Common myeloid progenitor, CD34-positive (primary cell): ENCODE measurements around the gene ALOX5AP.

ENCODE experiments used
- CTCF ChIA-PET: fragments of 350-600 bp; sonication (Branson Sonifier 250); formaldehyde crosslinking; loops from one replicate; lab custom pipeline; 2021; ENCODE audit warnings: antibody characterized with exemption; lab: Charles Lee
- POLR2A ChIA-PET: fragments of 350-600 bp; sonication (Branson Sonifier 250); formaldehyde crosslinking; loops from one replicate; lab custom pipeline; 2021; ENCODE audit warnings: antibody characterized with exemption; lab: Charles Lee
- DNase-seq, 3 donors: peaks; one replicate each; pipeline versions ENCODE4 v3.0.0 to v3.0.0-alpha.2; 2013
- H3K27ac ChIP-seq, 2 experiments: 1 replicate in 1 of 2; 2 replicates in 1 of 2; pipeline ENCODE4 v1.7.0; 2013; ENCODE audit warnings: inconsistent platforms in 2 of 2, low read length in 2 of 2, mild to moderate bottlenecking in 2 of 2, low read depth in 1 of 2, moderate library complexity in 1 of 2; ENCODE audit not compliant: severe bottlenecking in 2 of 2, insufficient read depth in 1 of 2, poor library complexity in 1 of 2
- H3K27me3 ChIP-seq, 5 experiments: replicated peaks in 2 of 5; 1 replicate in 3 of 5; 2 replicates in 2 of 5; pipeline versions ENCODE4 v1.6.1 to v1.7.0; 2013; ENCODE audit warnings: low read length in 4 of 5, mild to moderate bottlenecking in 2 of 5, moderate library complexity in 2 of 5, inconsistent platforms in 1 of 5; ENCODE audit not compliant: insufficient read depth in 5 of 5, control insufficient read depth in 4 of 5
- H3K36me3 ChIP-seq, 4 experiments: 1 replicate in 2 of 4; 2 replicates in 2 of 4; pipeline versions ENCODE4 v1.6.1 to v1.7.0; 2013; ENCODE audit warnings: low read length in 3 of 4, control low read depth in 1 of 4, mild to moderate bottlenecking in 1 of 4; ENCODE audit not compliant: control insufficient read depth in 4 of 4, insufficient read depth in 4 of 4
- H3K4me1 ChIP-seq, 4 experiments: 1 replicate in 3 of 4; 2 replicates in 1 of 4; pipeline versions ENCODE4 v1.6.1 to v1.7.1; 2013; ENCODE audit warnings: low read length in 3 of 4, mild to moderate bottlenecking in 3 of 4, control low read depth in 1 of 4, inconsistent platforms in 1 of 4, moderate library complexity in 1 of 4; ENCODE audit not compliant: control insufficient read depth in 4 of 4, insufficient read depth in 4 of 4; ENCODE audit errors: control extremely low read depth in 1 of 4
- H3K4me3 ChIP-seq, 7 experiments: 1 replicate in 4 of 7; 2 replicates in 3 of 7; pipeline versions ENCODE4 v1.5.1 to v1.7.0; 2013; ENCODE audit warnings: mild to moderate bottlenecking in 7 of 7, low read length in 6 of 7, moderate library complexity in 6 of 7, inconsistent platforms in 2 of 7, low read depth in 2 of 7, control low read depth in 1 of 7; ENCODE audit not compliant: insufficient read depth in 4 of 7, control insufficient read depth in 1 of 7; ENCODE audit errors: extremely low read depth in 1 of 7
- H3K9me3 ChIP-seq, 5 experiments: 1 replicate in 4 of 5; 2 replicates in 1 of 5; pipeline versions ENCODE4 v1.6.1 to v1.7.1; 2013; ENCODE audit warnings: low read length in 4 of 5, mild to moderate bottlenecking in 2 of 5, inconsistent platforms in 1 of 5, low read depth in 1 of 5, moderate library complexity in 1 of 5; ENCODE audit not compliant: control insufficient read depth in 4 of 5, insufficient read depth in 2 of 5; ENCODE audit errors: control extremely low read depth in 1 of 5
- WGBS: methylation state at CpG from one replicate; pipeline ENCODE4 v1.1.5; 2013; ENCODE audit not compliant: insufficient coverage; 5-methylcytosine and 5-hydroxymethylcytosine counted together

Gene ALOX5AP

GRCh38 chr13:30721936-30722335 lies 13.4 kb upstream of the ALOX5AP start:
- peaks cover 11 to 27% (median 23%) of the 10 kb centered on the region in 4 experiments for H3K4me1 ChIP-seq
- POLR2A ChIA-PET: no interaction called here
- H3K4me3 ChIP-seq: no peak overlapping the region
- 52% methylated on average over 3 of the region's 4 CpGs for WGBS
- no peaks in the 10 kb centered on the region for H3K36me3 ChIP-seq
- H3K27me3 ChIP-seq: no peaks in the 10 kb centered on the region
- H3K27ac ChIP-seq: no peak overlapping the region
- H3K9me3 ChIP-seq: no peaks in the 10 kb centered on the region
- DNase-seq: no peak
- CTCF ChIA-PET: interaction anchor here (0.7 to 2.8 kb wide), 5 partner anchors 8 to 50 kb away, joined by 3 to 13 read pairs (median 5); partner anchors contain the start of gene ALOX5AP

DNA sequence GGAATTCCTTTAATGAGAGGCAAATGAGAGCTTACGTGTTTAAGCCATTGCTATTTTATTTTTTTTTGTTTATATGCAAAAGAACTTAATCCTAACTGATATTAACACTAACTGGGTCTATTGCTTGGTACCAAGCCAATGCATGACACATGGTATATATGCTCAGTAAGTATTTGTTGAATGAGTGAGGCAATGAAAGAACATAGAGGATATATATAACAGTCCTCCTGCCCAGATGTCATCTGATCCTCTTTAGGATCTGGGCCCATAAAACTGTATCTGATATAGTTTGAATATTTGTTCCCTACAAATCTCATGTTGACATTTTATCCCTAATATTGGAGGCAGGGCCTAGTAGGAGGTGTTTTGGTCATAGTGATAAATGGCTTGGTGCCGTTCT lies 13.0 kb upstream of the ALOX5AP start:
- ChIA-PET CTCF (interaction anchor here (0.7 to 2.8 kb wide), 5 partner anchors 8 to 50 kb away, joined by 3 to 13 read pairs (median 5); partner anchors contain the start of gene ALOX5AP), POLR2A (no interaction called here)
- Histone ChIP-seq H3K27ac (no peak overlapping the region), H3K4me3 (no peak overlapping the region), H3K9me3 (no peaks in the 10 kb centered on the region), H3K36me3 (no peaks in the 10 kb centered on the region), H3K27me3 (no peaks in the 10 kb centered on the region), H3K4me1 (peaks cover 11 to 27% (median 23%) of the 10 kb centered on the region in 4 experiments)
- DNase-seq: no peak
- WGBS: no CpG with 5 or more reads among the region's 2 CpGs

GRCh38 chr13:30724778-30725177 lies 10.6 kb upstream of the ALOX5AP start:
- Histone ChIP-seq H3K27me3 (no peaks in the 10 kb centered on the region), H3K27ac (no peak overlapping the region), H3K9me3 (no peaks in the 10 kb centered on the region), H3K36me3 (no peaks in the 10 kb centered on the region), H3K4me3 (no peak overlapping the region), H3K4me1 (peaks cover 11 to 27% (median 22%) of the 10 kb centered on the region in 4 experiments)
- no peak for DNase-seq
- 100% methylated on average over 3 of the region's 3 CpGs for WGBS
- ChIA-PET CTCF (interaction anchor here (1.5 kb wide), 1 partner anchor 44 kb away, joined by 3 read pairs; no protein-coding TSS in a partner anchor), POLR2A (no interaction called here)

DNA sequence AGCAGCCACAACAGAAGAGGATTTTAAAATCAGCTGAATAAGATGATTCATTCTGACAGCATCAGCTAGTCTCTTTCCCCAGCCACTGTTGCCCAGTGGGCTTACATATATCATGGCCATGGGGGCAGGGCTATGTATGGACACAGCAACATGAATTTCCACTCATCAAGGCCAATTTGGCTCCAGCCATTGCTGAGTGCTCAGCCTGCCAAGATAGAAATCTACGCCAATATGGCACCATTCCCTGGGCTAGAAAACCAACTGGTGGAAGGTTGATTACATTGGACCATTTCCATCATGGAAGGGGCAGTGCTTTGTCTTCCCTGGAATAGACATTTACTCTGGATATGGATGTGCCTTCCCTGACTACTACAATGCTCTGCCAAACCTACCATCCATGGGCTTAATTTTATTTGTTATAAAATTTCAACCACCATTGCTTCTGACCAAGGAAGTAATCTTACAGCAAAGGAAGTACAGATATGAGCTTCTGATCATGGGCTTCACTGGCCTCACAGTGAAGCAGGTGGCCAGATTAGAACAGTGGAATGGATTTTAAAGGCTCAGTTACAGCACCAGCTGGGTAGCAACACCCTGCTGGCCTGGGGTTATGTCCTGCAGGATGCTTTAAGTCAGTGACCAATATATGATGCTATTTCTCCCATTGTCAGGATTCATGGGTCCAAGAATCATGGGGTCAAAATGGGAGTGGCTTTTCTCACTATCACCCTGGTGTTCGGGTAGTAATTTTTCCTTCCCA lies 9.8 kb upstream of the ALOX5AP start:
- CTCF ChIA-PET: interaction anchor here (0.6 to 1.5 kb wide), 2 partner anchors 11 to 45 kb away, joined by 3 read pairs; no protein-coding TSS in a partner anchor
- 100% methylated on average over 2 of the region's 2 CpGs for WGBS
- H3K36me3 ChIP-seq: no peaks in the 10 kb centered on the region
- H3K9me3 ChIP-seq: no peaks in the 10 kb centered on the region
- POLR2A ChIA-PET: no interaction called here
- H3K27me3 ChIP-seq: no peaks in the 10 kb centered on the region
- DNase-seq: no peak
- no peak overlapping the region for H3K4me3 ChIP-seq
- peaks cover 7 to 20% (median 16%) of the 10 kb centered on the region in 4 experiments for H3K4me1 ChIP-seq
- H3K27ac ChIP-seq: no peak overlapping the region

GRCh38 chr13:30726192-30726591 lies 9.2 kb upstream of the ALOX5AP start:
- Histone ChIP-seq H3K36me3 (no peaks in the 10 kb centered on the region), H3K4me3 (no peak overlapping the region), H3K9me3 (no peaks in the 10 kb centered on the region), H3K27ac (no peak overlapping the region), H3K27me3 (no peaks in the 10 kb centered on the region), H3K4me1 (peaks cover under 1 to 13% (median 10%) of the 10 kb centered on the region in 4 experiments)
- WGBS: 100% methylated on average over 1 of the region's 1 CpG
- no peak for DNase-seq
- CTCF ChIA-PET: interaction anchor here (0.6 kb wide), 1 partner anchor 12 kb away, joined by 3 read pairs; no protein-coding TSS in a partner anchor
- POLR2A ChIA-PET: no interaction called here

GRCh38 chr13:30727491-30728355 lies 7.6 kb upstream of the ALOX5AP start:
- Histone ChIP-seq H3K4me1 (no peaks in the 10 kb centered on the region), H3K27me3 (no peaks in the 10 kb centered on the region), H3K27ac (no peak overlapping the region), H3K9me3 (no peaks in the 10 kb centered on the region), H3K4me3 (no peak overlapping the region), H3K36me3 (no peaks in the 10 kb centered on the region)
- ChIA-PET POLR2A (no interaction called here), CTCF (interaction anchor here (1.2 kb wide), 1 partner anchor 20 kb away, joined by 4 read pairs; no protein-coding TSS in a partner anchor)
- 98% methylated on average over 4 of the region's 6 CpGs for whole genome bisulfite sequencing
- no peak for DNase-seq
